HG03097 (cell line): ENCODE data around the gene NLRP9.
"Not testable (repeated sequence)": the region's sequence is repeated elsewhere in the genome, so short reads cannot be mapped to it uniquely, and the experiment has no call there.

Experiments used
- ATAC-seq: cut with Tn5 transposase; IDR thresholded peaks from one replicate; pipeline ENCODE4 v1.9.1; 2021; ENCODE audit not compliant: unreplicated experiment, low FRiP score

NLRP9 gene

GRCh38 chr19:55738302-55738701 lies at the start of gene NLRP9:
TSS of gene NLRP9 (minus strand) at chr19:55738402. CDS start at chr19:55738374, 28 bp downstream.
- no peak for ATAC-seq

- ATAC-seq, result no peak
These were observed 42.9 kb upstream of the NLRP9 start for GRCh38 chr19:55781112-55781511.

DNA sequence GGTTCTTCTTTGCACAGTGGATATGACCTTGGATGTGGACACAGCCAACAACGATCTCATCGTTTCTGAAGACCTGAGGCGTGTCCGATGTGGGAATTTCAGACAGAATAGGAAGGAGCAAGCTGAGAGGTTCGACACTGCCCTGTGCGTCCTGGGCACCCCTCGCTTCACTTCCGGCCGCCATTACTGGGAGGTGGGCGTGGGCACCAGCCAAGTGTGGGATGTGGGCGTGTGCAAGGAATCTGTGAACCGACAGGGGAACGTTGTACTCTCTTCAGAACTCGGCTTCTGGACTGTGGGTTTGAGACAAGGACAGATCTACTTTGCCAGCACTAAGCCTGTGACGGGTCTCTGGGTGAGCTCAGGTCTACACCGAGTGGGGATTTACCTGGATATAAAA lies 40.1 kb upstream of the NLRP9 start:
- ATAC-seq, result no peak

DNA sequence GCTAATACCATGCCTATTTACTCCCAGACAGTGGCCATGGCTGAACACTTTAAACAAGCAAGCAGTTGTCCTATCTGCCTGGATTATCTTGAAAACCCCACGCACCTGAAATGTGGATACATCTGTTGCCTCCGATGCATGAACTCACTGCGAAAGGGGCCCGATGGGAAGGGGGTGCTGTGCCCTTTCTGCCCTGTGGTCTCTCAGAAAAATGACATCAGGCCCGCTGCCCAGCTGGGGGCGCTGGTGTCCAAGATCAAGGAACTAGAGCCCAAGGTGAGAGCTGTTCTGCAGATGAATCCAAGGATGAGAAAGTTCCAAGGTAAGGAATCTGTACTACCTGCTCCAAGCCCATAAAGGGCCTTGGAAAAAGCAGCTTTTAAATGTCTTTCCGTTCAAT lies 39.3 kb upstream of the NLRP9 start:
- ATAC-seq, result no peak

DNA sequence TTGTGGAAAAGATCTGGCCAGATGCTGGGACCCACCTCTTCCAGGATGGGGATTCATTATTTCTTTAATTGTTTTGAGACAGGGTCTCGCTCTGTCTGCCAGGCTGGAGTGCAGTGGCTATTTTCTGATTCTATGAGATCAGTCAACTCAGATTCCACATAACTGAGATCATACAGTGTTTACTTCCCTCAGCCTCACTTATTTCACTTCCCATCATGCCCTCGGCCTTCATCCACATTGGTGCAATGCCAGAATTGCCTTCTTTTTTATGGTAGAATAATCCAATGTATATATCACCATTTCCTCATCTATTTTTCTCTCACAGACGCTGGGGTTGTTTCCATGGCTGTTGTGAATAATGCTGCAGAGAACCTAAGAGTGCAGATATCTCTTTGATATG lies 31.4 kb upstream of the NLRP9 start:
- not testable (repeated sequence) for ATAC-seq

GRCh38 chr19:55768818-55769217 lies 30.6 kb upstream of the NLRP9 start, which contains the start of gene RFPL4AL1:
TSS of gene RFPL4AL1 (plus strand) at chr19:55769118. CDS start at chr19:55771805, 2,687 bp downstream.
- not testable (repeated sequence) for ATAC-seq

- ATAC-seq, result no peak
These were observed 28.3 kb upstream of the NLRP9 start for GRCh38 chr19:55766466-55766865.

DNA sequence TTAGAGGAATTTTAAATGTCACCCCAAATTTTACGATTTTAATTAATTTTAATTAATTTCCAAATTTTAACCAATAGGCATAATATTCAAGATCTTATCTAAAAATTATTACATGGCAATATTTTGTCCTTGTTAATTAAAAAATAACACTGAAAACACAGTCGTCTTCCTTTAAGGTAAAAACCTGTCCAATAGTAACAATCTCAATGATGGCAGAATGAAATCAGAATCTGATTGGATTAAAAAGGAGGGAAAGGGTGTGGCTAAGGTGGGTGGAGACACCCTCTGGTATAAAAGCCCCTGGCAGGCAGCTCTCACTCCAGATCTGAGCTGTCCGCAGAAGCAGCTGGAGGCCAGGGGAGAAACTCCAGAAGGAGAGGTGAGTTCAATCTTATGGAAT lies 20.6 kb upstream of the NLRP9 start, which contains the start of gene RFPL4A:
TSS of gene RFPL4A (plus strand) at position 301 of the 400 bp plus-strand sequence. CDS start 2,704 bp downstream, outside the sequence.
- not testable (repeated sequence) for ATAC-seq

DNA sequence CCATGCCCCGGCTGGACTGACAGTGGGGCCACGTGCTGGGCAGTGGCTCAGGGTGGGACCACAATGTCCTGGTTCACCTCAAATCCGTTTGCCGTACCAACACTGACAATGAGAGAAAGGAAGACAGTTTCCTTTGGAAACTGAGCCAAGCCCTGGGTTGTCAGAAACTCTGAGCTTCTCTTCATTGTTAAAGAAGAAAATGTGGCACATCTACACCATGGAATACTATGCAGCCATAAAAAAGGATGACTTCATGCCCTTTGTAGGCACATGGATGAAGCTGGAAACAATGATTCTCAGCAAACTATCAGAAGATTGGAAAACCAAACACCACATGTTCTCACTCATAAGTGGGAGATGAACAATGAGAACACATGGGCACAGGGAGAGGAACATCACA lies 18.6 kb upstream of the NLRP9 start:
- ATAC-seq, result not testable (repeated sequence)

- ATAC-seq, result no peak
These were observed 15.2 kb upstream of the NLRP9 start for GRCh38 chr19:55753401-55753800.

GRCh38 chr19:55750715-55751114 lies 12.5 kb upstream of the NLRP9 start:
- ATAC-seq, result no peak

- ATAC-seq, result not testable (repeated sequence)
These were observed 7.8 kb downstream of the NLRP9 start for GRCh38 chr19:55730378-55730777.

- ATAC-seq, result no peak
These were observed 14.7 kb downstream of the NLRP9 start for GRCh38 chr19:55723491-55723890.

GRCh38 chr19:55720801-55721200 lies 17.4 kb downstream of the NLRP9 start:
- no peak for ATAC-seq

- ATAC-seq, result no peak
These were observed 17.9 kb downstream of the NLRP9 start for GRCh38 chr19:55720214-55720746.

DNA sequence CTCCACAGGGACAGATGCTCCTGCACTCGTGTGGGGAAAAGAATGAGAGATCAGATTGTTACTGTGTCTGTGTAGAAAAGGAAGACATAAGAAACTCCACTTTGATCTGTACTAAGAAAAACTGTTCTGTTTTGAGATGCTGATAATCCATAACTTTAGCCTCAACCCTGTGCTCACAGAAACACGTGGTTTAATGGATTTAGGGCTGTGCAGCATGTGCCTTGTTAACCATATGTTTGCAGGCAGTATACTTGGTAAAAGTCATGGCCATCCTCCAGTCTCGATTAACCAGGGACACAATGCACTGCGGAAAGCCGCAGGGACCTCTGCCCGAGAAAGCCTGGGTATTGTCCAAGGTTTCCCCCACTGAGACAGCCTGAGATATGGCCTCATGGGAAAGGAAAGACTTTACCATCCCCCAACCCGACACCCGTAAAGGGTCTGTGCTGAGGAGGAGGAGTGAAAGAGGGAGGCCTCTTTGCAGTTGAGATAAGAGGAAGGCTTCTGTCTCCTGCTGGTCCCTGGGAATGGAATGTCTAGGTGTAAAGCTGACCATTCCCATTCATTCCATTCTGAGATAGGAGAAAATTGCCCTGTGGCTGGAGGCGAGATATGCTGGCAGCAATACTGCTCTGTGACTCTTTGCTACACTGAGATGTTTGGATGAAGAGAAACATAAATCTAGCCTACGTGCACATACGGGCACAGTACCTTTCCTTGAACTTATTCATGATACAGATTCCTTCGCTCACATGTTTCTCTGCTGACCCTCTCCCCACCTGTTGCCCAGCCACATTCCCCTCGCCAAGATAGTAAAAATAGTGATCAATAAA lies 20.1 kb downstream of the NLRP9 start:
- not testable (repeated sequence) for ATAC-seq

GRCh38 chr19:55717251-55717650 lies 21.0 kb downstream of the NLRP9 start:
- ATAC-seq, result no peak

DNA sequence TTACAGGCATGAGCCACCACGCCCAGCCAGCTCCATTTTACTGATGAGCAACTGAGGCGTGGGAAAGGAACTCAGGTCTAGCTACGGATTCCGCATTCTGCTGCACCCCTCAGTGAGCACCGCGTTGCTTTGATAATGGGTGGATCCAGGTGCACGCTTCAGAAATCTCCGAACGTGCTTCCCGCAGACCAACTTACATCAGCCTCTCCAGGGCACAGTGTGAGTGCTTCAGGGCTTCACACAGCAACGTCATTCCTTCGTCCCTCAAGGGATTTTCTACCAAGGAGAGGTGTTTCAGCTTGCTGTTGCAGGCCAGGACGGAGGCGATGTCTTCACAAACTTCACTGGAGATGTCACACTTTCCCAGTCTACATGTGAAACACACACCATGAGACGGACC lies 21.7 kb downstream of the NLRP9 start:
- no peak for ATAC-seq

- ATAC-seq, result no peak
These were observed 25.2 kb downstream of the NLRP9 start for GRCh38 chr19:55712804-55713631.

DNA sequence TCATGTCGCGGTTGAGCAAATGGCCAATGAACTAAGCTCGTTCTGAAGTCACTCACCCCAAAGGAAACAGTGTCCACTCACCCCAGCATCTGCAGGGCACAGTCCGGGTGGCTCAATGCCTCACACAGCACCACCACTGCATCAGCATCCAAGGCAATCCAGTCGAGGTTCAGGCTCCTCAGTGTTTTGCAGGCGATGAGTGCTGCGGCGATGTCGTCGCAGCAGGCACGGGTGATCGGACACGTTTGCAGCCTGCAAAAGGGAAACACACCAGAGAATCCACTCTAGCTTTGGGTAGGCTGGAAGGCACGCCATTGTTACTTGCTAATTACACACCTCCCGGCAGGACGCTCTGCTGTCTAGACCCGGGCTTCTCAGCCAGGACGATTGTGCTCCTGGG lies 26.5 kb downstream of the NLRP9 start:
- no peak for ATAC-seq

- no peak for ATAC-seq
These were observed 32.2 kb downstream of the NLRP9 start for GRCh38 chr19:55705972-55706371.
